ENCODE measurements around the gene ANAPC1.
A peak's percentile ranks its signal among the peaks of the same experiment; 100 is the strongest.
"Not testable (repeated sequence)": the region's sequence is repeated elsewhere in the genome, so short reads cannot be mapped to it uniquely, and the experiment has no call there.

Gene ANAPC1

GRCh38 chr2:111905475-111905869 is 21.5 kb upstream of the ANAPC1 start:
- not testable (repeated sequence) for DNase-seq (ENCODE audit: low spot score)

- no peak for DNase-seq (ENCODE audit: low spot score)
Measured at GRCh38 chr2:111904726-111905474, 20.9 kb upstream of the ANAPC1 start.

- DNase-seq (ENCODE audit: low spot score): no peak
Measured at GRCh38 chr2:111903930-111904439, 20.0 kb upstream of the ANAPC1 start.

GRCh38 chr2:111903516-111903915 is 19.5 kb upstream of the ANAPC1 start:
- no peak for DNase-seq (ENCODE audit: low spot score)

GRCh38 chr2:111900859-111901258 is 16.9 kb upstream of the ANAPC1 start:
- DNase-seq (ENCODE audit: low spot score): no peak

- peak; percentile 27 for DNase-seq (ENCODE audit: low spot score)
Measured at GRCh38 chr2:111898703-111899514, 14.9 kb upstream of the ANAPC1 start.

GRCh38 chr2:111897924-111898702 is 14.1 kb upstream of the ANAPC1 start, which contains the start of gene MERTK:
TSS of gene MERTK (plus strand) at chr2:111898607. CDS start at chr2:111898736, 129 bp downstream.
- DNase-seq (ENCODE audit: low spot score): peak; percentile 75

- DNase-seq (ENCODE audit: low spot score): no peak
Measured at GRCh38 chr2:111897630-111897923, 13.6 kb upstream of the ANAPC1 start.

GRCh38 chr2:111896576-111896975 is 12.6 kb upstream of the ANAPC1 start:
- no peak for DNase-seq (ENCODE audit: low spot score)

GRCh38 chr2:111896024-111896423 is 12.0 kb upstream of the ANAPC1 start:
- DNase-seq (ENCODE audit: low spot score): no peak

GRCh38 chr2:111884592-111884964 is 585 bp upstream of the ANAPC1 start:
- no peak for DNase-seq (ENCODE audit: low spot score)

GRCh38 chr2:111872806-111873205 is 11.2 kb downstream of the ANAPC1 start:
- DNase-seq (ENCODE audit: low spot score): not testable (repeated sequence)

- DNase-seq (ENCODE audit: low spot score): not testable (repeated sequence)
Measured at GRCh38 chr2:111865124-111865523, 18.9 kb downstream of the ANAPC1 start.

- not testable (repeated sequence) for DNase-seq (ENCODE audit: low spot score)
Measured at GRCh38 chr2:111860005-111860404, 24.0 kb downstream of the ANAPC1 start.

GRCh38 chr2:111852544-111852943 is 31.4 kb downstream of the ANAPC1 start:
- DNase-seq (ENCODE audit: low spot score): not testable (repeated sequence)

- not testable (repeated sequence) for DNase-seq (ENCODE audit: low spot score)
Measured at GRCh38 chr2:111850646-111851045, 33.3 kb downstream of the ANAPC1 start.

- not testable (repeated sequence) for DNase-seq (ENCODE audit: low spot score)
Measured at GRCh38 chr2:111839625-111840282, 44.2 kb downstream of the ANAPC1 start.

GRCh38 chr2:111838992-111839391 is 45.0 kb downstream of the ANAPC1 start:
- DNase-seq (ENCODE audit: low spot score): not testable (repeated sequence)

- DNase-seq (ENCODE audit: low spot score): not testable (repeated sequence)
Measured at GRCh38 chr2:111834221-111834620, 49.8 kb downstream of the ANAPC1 start.

- DNase-seq (ENCODE audit: low spot score): not testable (repeated sequence)
Measured at GRCh38 chr2:111830479-111830878, 53.5 kb downstream of the ANAPC1 start.

- DNase-seq (ENCODE audit: low spot score): not testable (repeated sequence)
Measured at GRCh38 chr2:111828217-111828766, 55.7 kb downstream of the ANAPC1 start.

Data from germinal center (tissue), 1 donor.